Stimulated activated CD4-positive, alpha-beta T cell treated with anti-CD3 and anti-CD28 coated beads, Interleukin-1b, Interleukin-23, amount 100 ng/mL, for 4 hours (primary cell): ENCODE results near the gene CHRNA3.
"Not testable (repeated sequence)": the region's sequence is repeated elsewhere in the genome, so short reads cannot be mapped to it uniquely, and the experiment has no call there.

Experiments used
- DNase-seq, 2 donors: peaks; one replicate each; pipeline ENCODE4 v3.0.0-alpha.2; 2020; ENCODE audit warnings: low read depth in 2 of 2

The CHRNA3 gene

DNA sequence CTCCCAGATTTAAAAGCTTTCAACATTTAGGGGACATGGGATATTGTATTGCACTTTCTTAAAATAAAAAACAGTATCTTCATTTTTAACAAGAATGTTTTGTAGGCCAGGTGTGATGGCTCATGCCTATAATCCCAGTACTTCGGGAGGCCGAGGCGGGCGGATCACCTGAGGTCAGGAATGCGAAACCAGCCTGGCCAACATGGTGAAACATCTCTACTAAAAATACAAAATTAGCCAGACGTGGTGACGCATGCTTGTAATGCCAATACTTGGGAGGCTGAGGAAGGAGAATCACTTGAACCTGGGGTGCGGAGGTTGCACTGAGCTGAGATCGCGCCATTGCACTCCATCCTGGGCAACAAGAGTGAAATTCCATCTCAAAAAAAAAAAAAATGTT lies 60.6 kb downstream of the CHRNA3 start:
- DNase-seq: not testable (repeated sequence)

GRCh38 chr15:78552597-78552996 lies 68.2 kb downstream of the CHRNA3 start:
- DNase-seq: no peak

- DNase-seq: no peak
Measured at GRCh38 chr15:78551902-78552301, 68.9 kb downstream of the CHRNA3 start.

- DNase-seq: no peak
Measured at GRCh38 chr15:78550815-78551214, 70.0 kb downstream of the CHRNA3 start.

DNA sequence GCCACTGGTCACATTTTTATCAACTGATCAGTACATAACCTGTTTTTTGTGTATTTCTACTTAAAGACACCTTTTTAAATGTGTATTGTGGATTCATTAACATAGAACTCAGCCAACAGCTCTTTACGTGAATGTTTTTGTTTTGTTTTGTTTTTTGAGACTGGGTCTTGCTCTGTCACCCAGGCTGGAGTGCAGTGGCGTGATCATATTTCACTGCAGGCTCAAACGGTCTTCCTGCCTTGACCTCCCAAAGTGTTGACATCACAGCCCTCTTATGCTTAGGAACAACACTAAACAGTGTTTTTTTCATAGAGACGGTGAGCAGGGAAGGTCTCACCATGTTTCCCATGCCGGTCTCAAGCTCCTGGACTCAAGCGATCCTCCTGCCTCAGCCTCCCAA lies 70.6 kb downstream of the CHRNA3 start:
- no peak for DNase-seq
